ENCODE measurements around the gene GFRA1. TPM values are rescaled to one million over a fixed set of nuclear protein-coding genes. Genes with fewer than 3 reads are reported as not detected.

GFRA1 gene
- total RNA-seq, 1 donor from 2014 or later = 4.2 TPM

- Mint-ChIP-seq H3K27me3 (ENCODE audit: unreplicated experiment) (peaks cover 2% of the 10 kb centered on the region), H3K4me1 (ENCODE audit: unreplicated experiment) (no peaks in the 10 kb centered on the region), H3K36me3 (ENCODE audit: low read depth, unreplicated experiment) (no peaks in the 10 kb centered on the region), H3K27ac (ENCODE audit: unreplicated experiment) (no peak overlapping the region), H3K4me3 (ENCODE audit: unreplicated experiment) (no peak overlapping the region), H3K9me3 (ENCODE audit: unreplicated experiment) (no peaks in the 10 kb centered on the region)
- TF ChIP-seq, protein P1, sequence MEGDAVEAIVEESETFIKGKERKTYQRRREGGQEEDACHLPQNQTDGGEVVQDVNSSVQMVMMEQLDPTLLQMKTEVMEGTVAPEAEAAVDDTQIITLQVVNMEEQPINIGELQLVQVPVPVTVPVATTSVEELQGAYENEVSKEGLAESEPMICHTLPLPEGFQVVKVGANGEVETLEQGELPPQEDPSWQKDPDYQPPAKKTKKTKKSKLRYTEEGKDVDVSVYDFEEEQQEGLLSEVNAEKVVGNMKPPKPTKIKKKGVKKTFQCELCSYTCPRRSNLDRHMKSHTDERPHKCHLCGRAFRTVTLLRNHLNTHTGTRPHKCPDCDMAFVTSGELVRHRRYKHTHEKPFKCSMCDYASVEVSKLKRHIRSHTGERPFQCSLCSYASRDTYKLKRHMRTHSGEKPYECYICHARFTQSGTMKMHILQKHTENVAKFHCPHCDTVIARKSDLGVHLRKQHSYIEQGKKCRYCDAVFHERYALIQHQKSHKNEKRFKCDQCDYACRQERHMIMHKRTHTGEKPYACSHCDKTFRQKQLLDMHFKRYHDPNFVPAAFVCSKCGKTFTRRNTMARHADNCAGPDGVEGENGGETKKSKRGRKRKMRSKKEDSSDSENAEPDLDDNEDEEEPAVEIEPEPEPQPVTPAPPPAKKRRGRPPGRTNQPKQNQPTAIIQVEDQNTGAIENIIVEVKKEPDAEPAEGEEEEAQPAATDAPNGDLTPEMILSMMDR (IDR thresholded peaks at IDR 0.05; ENCODE audit: unreplicated experiment) = no peak
- DNase-seq (ENCODE audit: low spot score) = no peak
Measured at GRCh38 chr10:116082206-116082605, 190.8 kb downstream of the GFRA1 start.

DNA sequence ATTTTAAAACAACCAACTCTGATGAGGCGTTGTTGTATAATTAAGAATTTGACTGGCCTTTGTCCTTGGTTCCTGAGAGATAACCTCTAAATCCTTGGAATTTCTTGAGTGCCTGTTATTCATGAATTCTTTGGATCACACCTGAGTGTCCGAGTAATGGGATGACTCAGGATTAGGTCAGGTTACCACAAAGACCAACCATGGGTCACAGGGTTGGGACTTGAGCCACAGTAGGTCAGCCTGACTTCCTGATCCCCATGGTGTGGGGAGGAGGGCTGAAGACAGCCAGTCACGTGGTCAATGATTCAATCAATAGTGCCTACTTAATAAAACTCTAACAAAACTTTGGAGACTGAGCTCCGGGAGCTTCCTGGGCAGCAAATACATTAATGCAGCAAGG lies 192.5 kb downstream of the GFRA1 start:
- Mint-ChIP-seq H3K27ac (ENCODE audit: unreplicated experiment) (no peak overlapping the region), H3K4me1 (ENCODE audit: unreplicated experiment) (no peaks in the 10 kb centered on the region), H3K9me3 (ENCODE audit: unreplicated experiment) (no peaks in the 10 kb centered on the region), H3K27me3 (ENCODE audit: unreplicated experiment) (peaks cover 2% of the 10 kb centered on the region), H3K36me3 (ENCODE audit: low read depth, unreplicated experiment) (no peaks in the 10 kb centered on the region), H3K4me3 (ENCODE audit: unreplicated experiment) (no peak overlapping the region)
- TF ChIP-seq, protein P1 (IDR thresholded peaks at IDR 0.05; ENCODE audit: unreplicated experiment) = no peak
- DNase-seq (ENCODE audit: low spot score) = no peak

DNA sequence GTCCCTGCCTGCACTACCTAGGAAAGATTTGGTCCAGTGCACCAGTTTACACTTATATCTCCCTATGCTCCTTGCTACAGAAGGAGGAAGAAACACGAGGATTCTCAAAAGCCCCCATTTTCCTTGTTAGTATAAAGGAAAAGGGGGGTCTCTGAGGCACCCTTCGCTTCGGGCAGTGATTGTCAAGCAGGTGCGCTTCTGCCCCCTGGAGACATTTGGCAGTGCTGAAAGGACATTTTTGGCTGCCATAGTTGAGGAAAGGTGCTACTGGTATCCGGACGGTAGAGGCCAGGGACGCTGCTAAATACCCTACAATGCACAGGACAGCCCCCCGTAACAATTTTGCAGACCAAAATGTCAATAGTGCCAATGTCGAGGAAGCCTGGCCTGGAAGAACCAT lies 193.7 kb downstream of the GFRA1 start:
- TF ChIP-seq, protein P1 (IDR thresholded peaks at IDR 0.05; ENCODE audit: unreplicated experiment) = no peak
- Mint-ChIP-seq H3K4me3 (ENCODE audit: unreplicated experiment) (no peak overlapping the region), H3K9me3 (ENCODE audit: unreplicated experiment) (no peaks in the 10 kb centered on the region), H3K4me1 (ENCODE audit: unreplicated experiment) (no peaks in the 10 kb centered on the region), H3K36me3 (ENCODE audit: low read depth, unreplicated experiment) (no peaks in the 10 kb centered on the region), H3K27me3 (ENCODE audit: unreplicated experiment) (peaks cover 1% of the 10 kb centered on the region), H3K27ac (ENCODE audit: unreplicated experiment) (no peak overlapping the region)
- DNase-seq (ENCODE audit: low spot score) = no peak

DNA sequence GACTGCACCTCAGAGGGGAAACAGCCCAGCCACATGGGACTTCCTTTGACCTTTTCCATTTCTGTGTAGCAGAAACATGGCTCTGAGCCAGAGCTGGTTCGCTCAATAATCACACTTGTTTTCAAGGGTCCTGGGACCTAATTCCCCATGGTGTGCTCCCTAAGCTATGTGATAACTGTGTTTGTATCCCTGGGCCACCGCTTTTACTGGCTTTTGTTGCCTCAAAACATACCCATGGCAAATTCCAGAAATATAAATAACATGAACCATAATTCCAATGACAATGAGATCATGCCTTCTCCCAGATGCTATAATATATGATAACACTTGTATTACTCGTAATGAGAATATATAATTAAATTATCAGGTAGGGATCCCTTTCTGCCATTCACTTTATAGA lies 196.4 kb downstream of the GFRA1 start:
- H3K36me3 Mint-ChIP-seq (ENCODE audit: low read depth, unreplicated experiment) = no peaks in the 10 kb centered on the region
- H3K9me3 Mint-ChIP-seq (ENCODE audit: unreplicated experiment) = no peaks in the 10 kb centered on the region
- no peak overlapping the region for H3K4me3 Mint-ChIP-seq (ENCODE audit: unreplicated experiment)
- H3K4me1 Mint-ChIP-seq (ENCODE audit: unreplicated experiment) = no peaks in the 10 kb centered on the region
- H3K27me3 Mint-ChIP-seq (ENCODE audit: unreplicated experiment) = peaks cover 1% of the 10 kb centered on the region
- no peak for DNase-seq (ENCODE audit: low spot score)
- no peak overlapping the region for H3K27ac Mint-ChIP-seq (ENCODE audit: unreplicated experiment)
- TF ChIP-seq, protein P1 (IDR thresholded peaks at IDR 0.05; ENCODE audit: unreplicated experiment) = no peak

DNA sequence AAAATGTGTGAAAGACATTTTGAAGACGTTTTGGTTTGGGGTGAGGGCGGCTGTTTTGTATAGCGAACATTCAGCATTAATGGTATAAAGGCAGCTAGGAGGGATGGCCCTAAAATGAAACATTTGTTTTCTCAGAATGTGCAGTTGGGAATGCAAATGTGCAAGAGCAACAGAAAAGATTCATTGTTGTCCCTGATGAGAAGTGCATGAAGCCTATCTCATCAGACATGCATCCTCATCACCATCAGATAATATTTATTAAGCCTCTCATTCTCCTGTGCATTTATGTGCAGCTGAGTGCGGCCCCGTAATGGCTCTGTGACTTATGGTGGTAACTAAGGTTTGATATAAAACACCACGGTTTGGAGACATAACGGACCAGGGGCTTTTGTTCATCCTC lies 199.5 kb downstream of the GFRA1 start:
- H3K4me3 Mint-ChIP-seq (ENCODE audit: unreplicated experiment) = no peak overlapping the region

More for the DNA sequence above, 199.5 kb downstream of the GFRA1 start:
- Mint-ChIP-seq H3K4me1 (ENCODE audit: unreplicated experiment) (no peaks in the 10 kb centered on the region), H3K27ac (ENCODE audit: unreplicated experiment) (no peak overlapping the region), H3K9me3 (ENCODE audit: unreplicated experiment) (no peaks in the 10 kb centered on the region), H3K36me3 (ENCODE audit: low read depth, unreplicated experiment) (no peaks in the 10 kb centered on the region), H3K27me3 (ENCODE audit: unreplicated experiment) (peaks cover 1% of the 10 kb centered on the region)
- DNase-seq (ENCODE audit: low spot score) = no peak
- TF ChIP-seq, protein P1 (IDR thresholded peaks at IDR 0.05; ENCODE audit: unreplicated experiment) = no peak

All from endothelial cell (in vitro differentiated cells).